Gastroesophageal sphincter (tissue), 4 donors: ENCODE data around the gene TMEM123. TPM values are rescaled to one million over a fixed set of nuclear protein-coding genes. Genes with fewer than 3 reads are reported as not detected.

Experiments
- ATAC-seq: fragments of 150-250 bp; one replicate; pipeline ENCODE4 v1.9.1; 2016; ENCODE audit warnings: mild to moderate bottlenecking, moderate library complexity
- H3K27ac ChIP-seq, 4 donors: fragments of 200-600 bp; sonication (generic) in 3 of 4; 1 replicate in 3 of 4; 2 replicates in 1 of 4; pipeline ENCODE4 v1.5.1; 2016 to 2019
- H3K27me3 ChIP-seq: fragments of 200-600 bp; sonication (generic); one replicate; pipeline ENCODE4 v1.5.1; 2019
- H3K36me3 ChIP-seq, 2 donors: fragments of 200-600 bp; sonication (generic); one replicate each; pipeline ENCODE4 v1.5.1; 2019; ENCODE audit warnings: control low read depth in 1 of 2
- H3K4me1 ChIP-seq, 3 donors: fragments of 200-600 bp; sonication (generic); 1 replicate in 2 of 3; 2 replicates in 1 of 3; pipeline ENCODE4 v1.5.1; 2016 to 2019; ENCODE audit warnings: control low read depth in 2 of 3
- H3K4me3 ChIP-seq, 2 donors: fragments of 200-600 bp; sonication (generic); one replicate each; pipeline ENCODE4 v1.5.1; 2019; ENCODE audit warnings: mild to moderate bottlenecking in 1 of 2, moderate library complexity in 1 of 2
- H3K9me3 ChIP-seq, 3 donors: fragments of 200-600 bp; sonication (generic); one replicate each; pipeline ENCODE4 v1.5.1; 2017 to 2019; ENCODE audit warnings: control low read depth in 2 of 3
- CTCF ChIP-seq, 4 experiments: fragments of 200-600 bp in 2 of 4; fragments of 450-650 bp in 2 of 4; sonication (generic) in 1 of 4; IDR thresholded peaks; one replicate each; pipeline ENCODE4 v1.5.1; 2017 to 2019; ENCODE audit warnings: antibody characterized with exemption in 4 of 4, mild to moderate bottlenecking in 2 of 4, moderate library complexity in 2 of 4
- EP300 ChIP-seq: sonication (generic); formaldehyde crosslinking; IDR thresholded peaks from one replicate; pipeline ENCODE4 v1.6.1; 2017; ENCODE audit warnings: antibody characterized with exemption, mild to moderate bottlenecking
- POLR2A ChIP-seq, 2 donors: fragments of 450-650 bp; IDR thresholded peaks; one replicate each; pipeline ENCODE4 v1.6.1; 2017; ENCODE audit warnings: antibody characterized with exemption in 2 of 2, mild to moderate bottlenecking in 2 of 2, moderate library complexity in 1 of 2
- POLR2AphosphoS5 ChIP-seq: sonication (generic); formaldehyde crosslinking; IDR thresholded peaks from one replicate; pipeline ENCODE4 v1.6.1; 2017; ENCODE audit warnings: antibody characterized with exemption
- WGBS, 2 donors: methylation state at CpG; one replicate each; pipeline ENCODE4 v1.1.5; 2018; ENCODE audit warnings: low coverage in 1 of 2; 5-methylcytosine and 5-hydroxymethylcytosine counted together
- total RNA-seq, 4 donors: library from RNA; depleted of rRNA; stranded (reverse); fragments of >200 nt; gene quantifications; one replicate each; pipeline ENCODE4 v1.1.0, GENCODE V29; 2016

The TMEM123 gene
- total RNA-seq, 4 donors from 2014 or later: 87.6 to 141 (median 101) TPM

GRCh38 chr11:102431404-102431803 lies 21.2 kb downstream of the TMEM123 start:
- peaks cover 0 to 8% of the 10 kb centered on the region in 2 donors for H3K36me3 ChIP-seq
- no peaks in the 10 kb centered on the region for H3K9me3 ChIP-seq
- no peaks in the 10 kb centered on the region for H3K27me3 ChIP-seq
- ATAC-seq: no peak
- 97 to 100% methylated on average over 2 of the region's 2 CpGs for WGBS, 2 donors
- H3K4me1 ChIP-seq: peaks cover 12 to 42% (median 15%) of the 10 kb centered on the region in 3 donors
- H3K4me3 ChIP-seq: no peak overlapping the region
- TF ChIP-seq POLR2AphosphoS5 (no peak), EP300 (no peak), CTCF (IDR thresholded peaks at IDR 0.05) (no peak), POLR2A (IDR thresholded peaks at IDR 0.05) (no peak)
- no peak overlapping the region for H3K27ac ChIP-seq

- H3K9me3 ChIP-seq: no peaks in the 10 kb centered on the region
- no peak for TF ChIP-seq POLR2AphosphoS5
- TF ChIP-seq POLR2A (IDR thresholded peaks at IDR 0.05): no peak
- TF ChIP-seq CTCF (IDR thresholded peaks at IDR 0.05): no peak
- TF ChIP-seq EP300: no peak
- H3K4me1 ChIP-seq: peaks cover 12 to 53% (median 15%) of the 10 kb centered on the region in 3 donors
- no peaks in the 10 kb centered on the region for H3K27me3 ChIP-seq
- ATAC-seq: no peak
- peak overlapping the region in 1 of 4 donors; percentile 20 for H3K27ac ChIP-seq
- H3K36me3 ChIP-seq: peaks cover 0 to 8% of the 10 kb centered on the region in 2 donors
- H3K4me3 ChIP-seq: no peak overlapping the region
- 57 to 64% methylated on average over 3 of the region's 3 CpGs for WGBS, 2 donors
These were observed 22.3 kb downstream of the TMEM123 start for GRCh38 chr11:102430158-102430836.

GRCh38 chr11:102429691-102430090 lies 22.9 kb downstream of the TMEM123 start:
- Histone ChIP-seq H3K27me3 (no peaks in the 10 kb centered on the region), H3K27ac (peak overlapping the region in 1 of 4 donors; percentile 20), H3K36me3 (peaks cover 0 to 8% of the 10 kb centered on the region in 2 donors), H3K4me1 (peaks cover 12 to 54% (median 15%) of the 10 kb centered on the region in 3 donors), H3K4me3 (no peak overlapping the region), H3K9me3 (no peaks in the 10 kb centered on the region)
- ATAC-seq: no peak
- no peak for TF ChIP-seq EP300
- TF ChIP-seq POLR2AphosphoS5: no peak
- TF ChIP-seq POLR2A (IDR thresholded peaks at IDR 0.05): no peak
- no peak for TF ChIP-seq CTCF (IDR thresholded peaks at IDR 0.05)
- 88% methylated on average over 2 of the region's 4 CpGs; no CpG with 5 or more reads in 1 of the 2 donors for WGBS, 2 donors

GRCh38 chr11:102429226-102429625 lies 23.3 kb downstream of the TMEM123 start:
- H3K4me1 ChIP-seq: peaks cover 12 to 57% (median 15%) of the 10 kb centered on the region in 3 donors
- peak overlapping the region in 1 of 4 donors; percentile 20 for H3K27ac ChIP-seq
- no peak for ATAC-seq
- 42 to 50% methylated on average over 3 of the region's 3 CpGs for WGBS, 2 donors
- no peak overlapping the region for H3K4me3 ChIP-seq
- H3K36me3 ChIP-seq: peaks cover 0 to 8% of the 10 kb centered on the region in 2 donors
- H3K9me3 ChIP-seq: no peaks in the 10 kb centered on the region
- TF ChIP-seq POLR2A (IDR thresholded peaks at IDR 0.05) (no peak), EP300 (no peak), POLR2AphosphoS5 (no peak), CTCF (IDR thresholded peaks at IDR 0.05) (no peak)
- H3K27me3 ChIP-seq: no peaks in the 10 kb centered on the region

- peaks cover 0 to 8% of the 10 kb centered on the region in 2 donors for H3K36me3 ChIP-seq
- H3K27ac ChIP-seq: peak overlapping the region in 1 of 4 donors; percentile 20
- peaks cover 12 to 61% (median 15%) of the 10 kb centered on the region in 3 donors for H3K4me1 ChIP-seq
- no peak for ATAC-seq
- TF ChIP-seq POLR2AphosphoS5 (no peak), CTCF (IDR thresholded peaks at IDR 0.05) (no peak), POLR2A (IDR thresholded peaks at IDR 0.05) (no peak), EP300 (no peak)
- H3K27me3 ChIP-seq: no peaks in the 10 kb centered on the region
- H3K4me3 ChIP-seq: no peak overlapping the region
- 87 to 100% methylated on average over 4 of the region's 4 CpGs for WGBS, 2 donors
- no peaks in the 10 kb centered on the region for H3K9me3 ChIP-seq
These were observed 23.9 kb downstream of the TMEM123 start for GRCh38 chr11:102428696-102429095.
